GM23248 (cell line): ENCODE measurements around the gene C1GALT1. TPM values are rescaled to one million over a fixed set of nuclear protein-coding genes. Genes with fewer than 3 reads are reported as not detected.

Experiments
- DNase-seq: peaks from one replicate; pipeline ENCODE4 v3.0.0-alpha.2; 2015
- H2AFZ ChIP-seq: fragments of 200-600 bp; sonication (generic); 2 replicates; pipeline ENCODE4 v1.6.1; 2016; ENCODE audit warnings: antibody characterized with exemption
- H3F3A ChIP-seq: fragments of 200-600 bp; sonication (generic); 2 replicates; pipeline ENCODE4 v1.6.1; 2016; ENCODE audit warnings: mild to moderate bottlenecking, antibody characterized with exemption, mixed run types; ENCODE audit not compliant: insufficient read depth
- H3K27ac ChIP-seq: fragments of 200-600 bp; sonication (generic); 2 replicates; pipeline ENCODE4 v1.5.1; 2016; ENCODE audit warnings: mild to moderate bottlenecking
- H3K27me3 ChIP-seq: fragments of 200-600 bp; sonication (generic); replicated peaks from 2 replicates; pipeline ENCODE4 v1.6.1; 2016; ENCODE audit warnings: mild to moderate bottlenecking; ENCODE audit not compliant: insufficient read depth
- H3K36me3 ChIP-seq: fragments of 200-600 bp; sonication (generic); 2 replicates; pipeline ENCODE4 v1.6.1; 2016; ENCODE audit warnings: low read depth, mild to moderate bottlenecking
- H3K4me1 ChIP-seq: fragments of 200-600 bp; sonication (generic); 2 replicates; pipeline ENCODE4 v1.6.1; 2016; ENCODE audit warnings: mild to moderate bottlenecking; ENCODE audit not compliant: insufficient read depth
- H3K4me2 ChIP-seq: fragments of 200-600 bp; sonication (generic); one replicate; pipeline ENCODE4 v1.6.1; 2016; ENCODE audit warnings: mild to moderate bottlenecking; ENCODE audit not compliant: unreplicated experiment
- H3K4me3 ChIP-seq: fragments of 200-600 bp; sonication (generic); 2 replicates; pipeline ENCODE4 v1.5.1; 2016; ENCODE audit warnings: mild to moderate bottlenecking
- H3K79me2 ChIP-seq: fragments of 200-600 bp; sonication (generic); 2 replicates; pipeline ENCODE4 v1.6.1; 2016; ENCODE audit warnings: mild to moderate bottlenecking; ENCODE audit not compliant: insufficient read depth
- H3K9ac ChIP-seq: fragments of 200-600 bp; sonication (generic); 2 replicates; pipeline ENCODE4 v1.6.1; 2016; ENCODE audit warnings: mild to moderate bottlenecking
- H3K9me2 ChIP-seq: fragments of 200-600 bp; sonication (generic); 2 replicates; pipeline ENCODE4 v1.6.1; 2016; ENCODE audit warnings: mixed run types, mild to moderate bottlenecking, moderate library complexity; ENCODE audit not compliant: insufficient read depth
- H3K9me3 ChIP-seq: fragments of 200-600 bp; sonication (generic); one replicate; pipeline ENCODE4 v1.6.1; 2017; ENCODE audit warnings: low read depth
- H4K20me1 ChIP-seq: fragments of 200-600 bp; sonication (generic); 2 replicates; pipeline ENCODE4 v1.6.0; 2016; ENCODE audit not compliant: insufficient read depth
- EZH2 ChIP-seq: fragments of 200-600 bp; sonication (generic); IDR thresholded peaks from 2 replicates; pipeline ENCODE4 v1.6.1; 2018; ENCODE audit warnings: antibody characterized with exemption, mild to moderate bottlenecking; ENCODE audit not compliant: insufficient read depth, poor library complexity, severe bottlenecking
- EZH2phosphoT487 ChIP-seq: fragments of 200-600 bp; sonication (generic); IDR thresholded peaks from 2 replicates; pipeline ENCODE4 v1.6.1; 2018; ENCODE audit warnings: antibody characterized with exemption, moderate library complexity, mild to moderate bottlenecking, low read depth; ENCODE audit not compliant: insufficient read depth
- WGBS, 2 experiments: methylation state at CpG; one replicate each; pipeline ENCODE4 v1.1.6; 2015 to 2017; ENCODE audit warnings: low lambda C conversion rate in 2 of 2, low coverage in 1 of 2; ENCODE audit errors: missing lambda C conversion rate in 2 of 2; 5-methylcytosine and 5-hydroxymethylcytosine counted together
- in situ Hi-C: fragments of 300-500 bp; cut with MboI; formaldehyde crosslinking; loops from 2 replicates; pipeline ENCODE4 v1.15.0; 2020
- polyA plus RNA-seq: library from polyadenylated mRNA; unstranded; fragments of >200 nt; fragmentation: Nextera tagmentation; extraction: Ambion mirVana; gene quantifications from 2 replicates; pipeline ENCODE4 v1.2.1, GENCODE V29; 2016
- total RNA-seq: library from RNA; depleted of rRNA; stranded (reverse); fragments of >200 nt; shearing (Covaris generic); gene quantifications from 2 replicates; pipeline ENCODE4 v1.2.3, GENCODE V29; 2014

The C1GALT1 gene
- total and polyA plus RNA-seq, 2 experiments from 2014 or later, result 72.7 to 75.2 TPM

DNA sequence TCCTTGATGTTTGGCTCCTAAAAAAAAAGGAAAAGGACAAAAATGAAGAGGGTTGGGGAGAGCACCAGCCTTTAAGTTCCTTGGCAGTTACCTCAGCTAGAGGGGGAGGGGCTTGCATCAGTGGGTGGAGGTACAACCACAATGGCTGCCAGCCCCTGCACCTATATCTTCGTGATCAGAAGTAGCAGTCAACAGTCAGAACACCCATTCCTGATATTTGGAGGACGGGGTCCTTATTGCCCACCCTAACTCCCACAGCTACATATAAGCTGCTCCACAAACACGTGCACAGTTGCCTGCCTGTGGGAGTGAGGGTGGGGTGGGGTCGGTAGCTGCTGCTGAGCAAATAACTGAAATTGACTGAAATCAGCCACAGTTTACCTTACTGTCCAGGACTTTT is 26.2 kb downstream of the C1GALT1 start:
- Histone ChIP-seq H3K36me3 (0 out of 2 replicates have a peak, but pooled peaks cover 1% of the 10 kb centered on the region), H2AFZ (no peak overlapping the region), H3K4me1 (peaks cover 11% of the 10 kb centered on the region), H3K27ac (no peak overlapping the region), H3K4me3 (no peak overlapping the region), H3K9ac (no peak overlapping the region), H3K4me2 (no peak overlapping the region), H3K9me3 (no peaks in the 10 kb centered on the region), H3K27me3 (no peaks in the 10 kb centered on the region), H3F3A (0 out of 2 replicates have a peak, but pooled peaks cover 4% of the 10 kb centered on the region), H3K9me2 (no peaks in the 10 kb centered on the region), H3K79me2 (peaks cover 100% of the 10 kb centered on the region), H4K20me1 (peaks cover 9% of the 10 kb centered on the region; the same call in 1 of the 2 replicates)
- TF ChIP-seq EZH2 (no peak), EZH2phosphoT487 (no peak)
- in situ Hi-C loops, result no loop called here
- no peak for DNase-seq
- 99 to 100% methylated on average over 4 of the region's 4 CpGs for WGBS, 2 experiments

DNA sequence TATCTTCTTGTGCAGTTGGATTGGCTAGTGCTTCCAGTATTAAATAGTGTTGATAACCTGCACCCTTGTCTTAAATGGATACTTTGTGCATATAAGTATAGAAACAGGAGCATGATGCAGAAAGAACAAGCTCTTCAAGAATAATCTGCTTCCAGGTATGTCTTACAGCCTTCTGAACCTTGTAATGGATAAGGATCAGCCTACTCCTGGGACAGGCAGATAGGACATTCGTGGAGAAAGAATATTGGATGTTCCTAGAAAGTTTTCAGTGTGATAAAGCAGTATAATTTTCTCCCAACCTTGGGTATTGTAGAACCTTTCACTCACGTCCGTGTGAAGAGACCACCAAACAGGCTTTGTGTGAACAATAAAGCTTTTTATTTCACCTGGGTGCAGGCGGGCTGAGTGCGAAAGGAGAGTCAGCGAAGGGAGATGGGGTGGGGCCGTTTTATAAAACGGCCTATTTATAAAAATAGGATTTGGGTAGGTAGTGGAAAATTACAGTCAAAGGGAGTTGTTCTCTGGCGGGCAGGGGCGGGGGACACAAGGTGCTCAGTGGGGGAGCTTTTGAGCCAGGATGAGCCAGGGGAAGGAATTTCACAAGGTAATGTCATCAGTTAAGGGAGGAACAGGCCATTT is 27.2 kb downstream of the C1GALT1 start:
- Histone ChIP-seq H3K36me3 (no peaks in the 10 kb centered on the region), H3K4me2 (no peak overlapping the region), H3F3A (0 out of 2 replicates have a peak, but pooled peaks cover 4% of the 10 kb centered on the region), H2AFZ (no peak overlapping the region), H3K79me2 (peaks cover 100% of the 10 kb centered on the region), H3K4me3 (no peak overlapping the region), H3K27ac (no peak overlapping the region), H3K27me3 (no peaks in the 10 kb centered on the region), H3K9ac (no peak overlapping the region), H3K4me1 (peaks cover 11% of the 10 kb centered on the region), H3K9me2 (no peaks in the 10 kb centered on the region), H3K9me3 (no peaks in the 10 kb centered on the region), H4K20me1 (peaks cover 9% of the 10 kb centered on the region; the same call in 1 of the 2 replicates)
- DNase-seq, result no peak
- WGBS, 2 experiments, result 88 to 89% methylated on average over 10 of the region's 10 CpGs
- TF ChIP-seq EZH2, result no peak
- no peak for TF ChIP-seq EZH2phosphoT487
- in situ Hi-C loops, result no loop called here

DNA sequence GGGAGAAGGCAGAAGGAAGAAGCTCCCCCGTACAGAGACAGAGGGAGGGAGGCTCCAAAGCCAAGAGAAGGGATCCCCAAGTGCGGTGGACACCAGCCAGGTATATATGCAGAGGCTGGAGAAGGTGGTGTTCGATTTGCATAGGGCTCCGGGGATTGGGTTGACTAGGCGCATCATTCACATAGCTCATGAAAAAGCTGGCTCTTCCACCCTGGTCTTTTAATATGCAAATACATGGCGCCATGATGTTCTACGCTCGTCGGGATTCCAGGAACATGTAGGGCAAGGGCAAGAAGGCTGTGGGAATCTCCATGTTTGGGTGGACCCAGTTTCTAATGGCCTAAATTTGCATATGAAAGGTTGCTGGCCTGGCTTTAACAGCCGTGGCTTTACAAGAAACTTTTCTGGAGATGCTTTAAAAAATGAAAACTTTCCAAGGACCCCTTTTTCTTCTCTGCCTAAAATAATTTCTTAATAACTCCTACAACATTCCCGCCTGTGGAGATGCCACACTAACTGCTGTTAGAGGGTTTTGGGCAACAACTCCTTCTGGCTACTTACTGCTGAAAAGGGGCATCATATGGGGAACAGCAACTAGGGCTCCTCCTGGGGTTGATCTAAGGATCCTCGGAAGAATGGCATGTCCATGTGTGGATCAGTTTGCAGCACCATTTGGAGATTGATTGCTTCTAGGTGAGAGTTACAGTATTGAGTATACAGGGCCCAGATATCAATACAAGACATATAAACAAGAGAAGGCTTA is 28.3 kb downstream of the C1GALT1 start:
- in situ Hi-C loops, result no loop called here
- TF ChIP-seq EZH2phosphoT487 (no peak), EZH2 (no peak)

DNA sequence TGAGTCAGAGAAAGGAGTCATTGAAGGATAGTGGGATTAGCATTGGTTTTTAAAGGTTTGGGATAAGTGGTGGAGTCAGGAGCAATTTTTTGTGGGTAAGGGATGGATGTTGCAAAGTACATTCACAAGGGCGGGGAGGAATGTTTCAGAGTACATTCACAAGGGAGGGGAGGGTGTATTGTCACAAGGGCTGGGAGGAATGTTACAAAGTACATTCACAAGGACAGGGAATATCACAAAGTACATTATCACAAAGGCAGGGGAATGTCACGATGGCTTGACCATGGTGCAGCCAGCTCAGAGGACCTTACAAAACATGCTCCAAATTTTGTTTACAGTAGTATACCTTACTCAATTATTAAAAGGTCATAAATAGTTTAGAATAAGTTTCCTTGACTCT is 30.3 kb downstream of the C1GALT1 start:
- Histone ChIP-seq H3K9ac (no peak overlapping the region), H3K4me2 (no peak overlapping the region), H3K27ac (no peak overlapping the region), H3K4me3 (no peak overlapping the region), H3K27me3 (no peaks in the 10 kb centered on the region), H2AFZ (no peak overlapping the region), H3F3A (0 out of 2 replicates have a peak, but pooled peaks cover 4% of the 10 kb centered on the region), H3K9me3 (no peaks in the 10 kb centered on the region), H3K4me1 (peaks cover 11% of the 10 kb centered on the region), H3K9me2 (no peaks in the 10 kb centered on the region), H4K20me1 (peaks cover 4% of the 10 kb centered on the region; the same call in 1 of the 2 replicates), H3K36me3 (peaks cover 8% of the 10 kb centered on the region), H3K79me2 (peaks cover 100% of the 10 kb centered on the region)
- WGBS, 2 experiments, result 96 to 100% methylated on average over 2 of the region's 2 CpGs
- peak; percentile 43 for DNase-seq
- in situ Hi-C loops, result no loop called here
- TF ChIP-seq EZH2phosphoT487 (no peak), EZH2 (no peak)

More for the DNA sequence above, 28.3 kb downstream of the C1GALT1 start:
- WGBS, 2 experiments, result 90 to 91% methylated on average over 12 of the region's 12 CpGs
- no peaks in the 10 kb centered on the region for H3K9me3 ChIP-seq
- no peak overlapping the region for H3K4me3 ChIP-seq
- no peaks in the 10 kb centered on the region for H3K9me2 ChIP-seq
- H3K27me3 ChIP-seq, result no peaks in the 10 kb centered on the region
- peaks cover 100% of the 10 kb centered on the region for H3K79me2 ChIP-seq
- DNase-seq, result no peak
- 0 out of 2 replicates have a peak, but pooled peaks cover 4% of the 10 kb centered on the region for H3F3A ChIP-seq
- peaks cover 4% of the 10 kb centered on the region; the same call in 1 of the 2 replicates for H4K20me1 ChIP-seq
- H3K4me2 ChIP-seq, result no peak overlapping the region
- H3K36me3 ChIP-seq, result peaks cover 5% of the 10 kb centered on the region; the same call in 1 of the 2 replicates
- H3K27ac ChIP-seq, result no peak overlapping the region
- H3K4me1 ChIP-seq, result peaks cover 11% of the 10 kb centered on the region
- no peak overlapping the region for H3K9ac ChIP-seq
- no peak overlapping the region for H2AFZ ChIP-seq
